ENCODE results near the gene ANKS4B. TPM values are rescaled to one million over a fixed set of nuclear protein-coding genes. Genes with fewer than 3 reads are reported as not detected.

The ANKS4B gene
- total RNA-seq, 2 experiments from 2014 or later = not detected

DNA sequence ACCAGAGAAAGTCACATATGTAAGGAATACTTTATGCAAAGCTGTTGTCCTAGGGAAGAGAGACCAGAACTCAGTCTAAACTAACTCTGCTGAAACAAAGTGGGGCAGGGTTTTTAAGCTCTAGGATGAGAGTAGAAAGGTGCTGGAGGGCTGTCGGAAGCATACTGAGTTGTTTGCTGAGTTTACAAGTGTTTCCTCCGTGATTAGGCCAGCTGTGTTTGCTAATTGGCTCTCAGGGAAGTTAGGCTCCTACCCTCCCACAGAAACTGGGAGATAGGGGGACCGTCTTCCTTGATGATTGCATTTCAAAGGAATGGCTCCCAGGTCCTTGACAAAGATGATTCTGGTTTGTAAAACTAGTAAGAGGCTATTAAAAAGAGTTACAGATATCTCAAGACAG is 69.0 kb downstream of the ANKS4B start:
- peak overlapping the region; percentile 87 for H3K4me3 Mint-ChIP-seq
- H3K27ac Mint-ChIP-seq = no peak overlapping the region
- no peaks in the 10 kb centered on the region for H3K9me3 Mint-ChIP-seq (ENCODE audit: low read depth)
- no peaks in the 10 kb centered on the region for H3K36me3 Mint-ChIP-seq
- H3K4me1 Mint-ChIP-seq = peaks cover 17% of the 10 kb centered on the region
- H3K27me3 Mint-ChIP-seq = peaks cover 78% of the 10 kb centered on the region
- CTCF ChIA-PET = interaction anchor here (1.1 to 2.9 kb wide), 2 partner anchors 114 to 146 kb away, joined by 5 to 9 read pairs; no protein-coding TSS in a partner anchor
- DNase-seq (no peak), ATAC-seq (no peak)

- no peak overlapping the region for H3K4me3 Mint-ChIP-seq
- peaks cover 17% of the 10 kb centered on the region for H3K4me1 Mint-ChIP-seq
- CTCF ChIA-PET = interaction anchor here (1.1 to 2.9 kb wide), 2 partner anchors 114 to 146 kb away, joined by 5 to 9 read pairs; no protein-coding TSS in a partner anchor
- DNase-seq (no peak), ATAC-seq (no peak)
- H3K36me3 Mint-ChIP-seq = no peaks in the 10 kb centered on the region
- H3K9me3 Mint-ChIP-seq (ENCODE audit: low read depth) = no peaks in the 10 kb centered on the region
- no peak overlapping the region for H3K27ac Mint-ChIP-seq
- H3K27me3 Mint-ChIP-seq = peaks cover 72% of the 10 kb centered on the region
These were observed 69.5 kb downstream of the ANKS4B start for GRCh38 chr16:21302898-21303528.

Other genes starting within 250 kb of the ANKS4B start
- under 1 TPM; 0.02 to 0.03 TPM for gene DNAH3, start 82.9 kb upstream of the ANKS4B start, total RNA-seq
- 1 to 10 TPM; 8.9 to 9.5 TPM for gene LDAF1, start 75.0 kb upstream of the ANKS4B start, total RNA-seq
- gene ZP2, start 22.1 kb upstream of the ANKS4B start, total RNA-seq = not detected
- gene CRYM, start 44.6 kb downstream of the ANKS4B start, total RNA-seq = not detected